Ovary (tissue), 9 donors: ENCODE measurements around the gene MRPS9. TPM values are rescaled to one million over a fixed set of nuclear protein-coding genes. Genes with fewer than 3 reads are reported as not detected.

ENCODE experiments used
- DNase-seq, 5 donors: peaks; one replicate each; pipeline ENCODE4 v3.0.0-alpha.2; 2019 to 2020
- H3K27ac ChIP-seq, 2 donors: fragments of 200-600 bp; one replicate each; pipeline versions ENCODE4 v1.5.1 to v1.8.0; 2019 to 2022
- H3K27me3 ChIP-seq: fragments of 200-600 bp; one replicate; pipeline ENCODE4 v1.8.0; 2022
- H3K36me3 ChIP-seq: fragments of 200-600 bp; sonication (generic); one replicate; pipeline ENCODE4 v1.5.1; 2019
- H3K4me1 ChIP-seq: one replicate; pipeline ENCODE4 v1.8.1; 2013; ENCODE audit warnings: mild to moderate bottlenecking, moderate library complexity; ENCODE audit not compliant: insufficient read depth
- H3K4me3 ChIP-seq: fragments of 200-600 bp; sonication (generic); one replicate; pipeline ENCODE4 v1.5.1; 2017
- H3K9me3 ChIP-seq, 2 donors: fragments of 200-600 bp in 1 of 2; sonication (generic) in 1 of 2; one replicate each; pipeline versions ENCODE4 v1.5.1 to v1.8.1; 2013 to 2019; ENCODE audit warnings: mild to moderate bottlenecking in 1 of 2, moderate library complexity in 1 of 2
- CTCF ChIP-seq, 3 donors: fragments of 450-650 bp in 2 of 3; fragments of 200-600 bp in 1 of 3; IDR thresholded peaks; one replicate each; pipeline versions ENCODE4 v1.5.1 to v1.8.0; 2016 to 2022; ENCODE audit warnings: antibody characterized with exemption in 3 of 3, mild to moderate bottlenecking in 1 of 3
- EP300 ChIP-seq: sonication (generic); formaldehyde crosslinking; IDR thresholded peaks from one replicate; pipeline ENCODE4 v1.6.1; 2017; ENCODE audit warnings: antibody characterized with exemption
- POLR2A ChIP-seq: fragments of 450-650 bp; IDR thresholded peaks from one replicate; pipeline ENCODE4 v1.6.1; 2017; ENCODE audit warnings: antibody characterized with exemption, mild to moderate bottlenecking, moderate library complexity
- WGBS, 3 donors: extraction: QIAGEN DNeasy Blood & Tissue Kit in 1 of 3; methylation state at CpG; one replicate each; pipeline versions ENCODE4 v1.1.5 to v1.1.7; 2013 to 2017; 5-methylcytosine and 5-hydroxymethylcytosine counted together
- intact Hi-C, 4 donors: fragments of 100-400 bp; cut with DNase I; formaldehyde crosslinking; loops; one replicate each; pipeline versions ENCODE4 v1.11.0 to v1.15.1; 2022 to 2023
- polyA plus RNA-seq, 2 donors: library from polyadenylated mRNA; stranded (reverse); fragments of 200-250 nt in 1 of 2; fragments of 350-450 nt in 1 of 2; fragmentation: Illumina TruSeq in 1 of 2; extraction: RNeasy Lipid Tissue Mini Kit (QIAGEN cat#74804) in 1 of 2; gene quantifications; one replicate each; pipeline ENCODE4 v1.2.3, GENCODE V29; 2013 to 2014
- total RNA-seq, 7 donors: library from RNA; depleted of rRNA in 2 of 7; stranded (reverse); fragments of >200 nt in 2 of 7; fragmentation: NEBNext Ultra II Directional in 3 of 7; extraction: Animal tissue kit (Norgen Biotek cat#: 25700) in 3 of 7; gene quantifications; one replicate each; pipeline versions ENCODE4 v1.1.0 to v1.2.4, GENCODE V29; 2016 to 2023
- donor health status: DM: no; HTN: no; CAD: no; lungs with moderate emphysema.
- donor health status: DM: no; HTN: no; CAD: no.
- donor health status: Bipolar disorder and iron deficiency.
- donor health status: DM: yes; HTN: yes; CAD: no.
- donor health status: DM: no; HTN: no; CAD: no.
- donor health status: DM: yes; HTN: yes; CAD: no.

Gene MRPS9
- total and polyA plus RNA-seq, 9 donors = 14.7 to 40.9 (median 23.9) TPM

- H3K27me3 ChIP-seq = no peaks in the 10 kb centered on the region
- no peaks in the 10 kb centered on the region for H3K36me3 ChIP-seq
- intact Hi-C loops = no loop called here
- H3K27ac ChIP-seq = no peak overlapping the region
- H3K4me1 ChIP-seq = no peaks in the 10 kb centered on the region
- H3K9me3 ChIP-seq = no peaks in the 10 kb centered on the region
- 95 to 100% (median 98%) methylated on average over 1 of the region's 1 CpG for WGBS, 3 donors
- no peak overlapping the region for H3K4me3 ChIP-seq
- DNase-seq = no peak
- no peak for TF ChIP-seq EP300
- no peak for TF ChIP-seq POLR2A
- no peak for TF ChIP-seq CTCF (IDR thresholded peaks at IDR 0.05)
Observed at GRCh38 chr2:105034170-105034569, 3.7 kb upstream of the MRPS9 start.

- TF ChIP-seq POLR2A (no peak), CTCF (IDR thresholded peaks at IDR 0.05) (no peak), EP300 (no peak)
- Histone ChIP-seq H3K4me1 (no peaks in the 10 kb centered on the region), H3K36me3 (no peaks in the 10 kb centered on the region), H3K27me3 (no peaks in the 10 kb centered on the region), H3K9me3 (no peaks in the 10 kb centered on the region), H3K27ac (peak overlapping the region; percentile 19 to 74), H3K4me3 (peak overlapping the region; percentile 90)
- intact Hi-C loops = no loop called here
- no peak for DNase-seq
- whole genome bisulfite sequencing, 3 donors = 4 to 7% (median 5%) methylated on average over 17 of the region's 17 CpGs
Observed at GRCh38 chr2:105038383-105039061, 653 bp downstream of the MRPS9 start.

- DNase-seq = no peak
- Histone ChIP-seq H3K9me3 (no peaks in the 10 kb centered on the region), H3K27me3 (no peaks in the 10 kb centered on the region), H3K27ac (no peak overlapping the region), H3K4me3 (no peak overlapping the region), H3K4me1 (no peaks in the 10 kb centered on the region), H3K36me3 (no peaks in the 10 kb centered on the region)
- no peak for TF ChIP-seq CTCF (IDR thresholded peaks at IDR 0.05)
- TF ChIP-seq POLR2A = no peak
- no peak for TF ChIP-seq EP300
- intact Hi-C loops = no loop called here
Observed at GRCh38 chr2:105039559-105039958, 1.7 kb downstream of the MRPS9 start.

- no peak for DNase-seq
- WGBS, 3 donors = 47 to 58% (median 54%) methylated on average over 2 of the region's 2 CpGs
- Histone ChIP-seq H3K27ac (no peak overlapping the region), H3K4me1 (no peaks in the 10 kb centered on the region), H3K27me3 (no peaks in the 10 kb centered on the region), H3K4me3 (no peak overlapping the region), H3K36me3 (no peaks in the 10 kb centered on the region), H3K9me3 (no peaks in the 10 kb centered on the region)
- intact Hi-C loops = no loop called here
- TF ChIP-seq EP300 (no peak), POLR2A (no peak), CTCF (IDR thresholded peaks at IDR 0.05) (no peak)
Observed at GRCh38 chr2:105042189-105042588, 4.3 kb downstream of the MRPS9 start.
